VCaP (cell line): ENCODE results near the gene LPAR2.
A peak's percentile ranks its signal among the peaks of the same experiment; 100 is the strongest.
"Not testable (repeated sequence)": the region's sequence is repeated elsewhere in the genome, so short reads cannot be mapped to it uniquely, and the experiment has no call there.

Experiments
- H3K27ac ChIP-seq: fragments of 450-650 bp; 2 replicates; pipeline ENCODE4 v1.5.1; 2017
- CTCF ChIP-seq: fragments of 450-650 bp; conservative IDR thresholded peaks from 2 replicates; pipeline ENCODE4 v1.5.1; 2017; ENCODE audit warnings: mild to moderate bottlenecking, moderate library complexity

Gene LPAR2

GRCh38 chr19:19627621-19628500 is at the start of gene LPAR2:
Gene LPAR2 (minus strand): TSS chr19:19628220. CDS start chr19:19627275, 945 bp downstream.
- H3K27ac ChIP-seq: peak within 1 kb of the TSS; percentile 55; the same call in 1 of the 2 replicates

GRCh38 chr19:19677579-19677978 is 49.6 kb upstream of the LPAR2 start:
- no peak overlapping the region for H3K27ac ChIP-seq
- no peak for TF ChIP-seq CTCF

More at GRCh38 chr19:19627621-19628500, at the start of gene LPAR2:
- no peak for TF ChIP-seq CTCF

DNA sequence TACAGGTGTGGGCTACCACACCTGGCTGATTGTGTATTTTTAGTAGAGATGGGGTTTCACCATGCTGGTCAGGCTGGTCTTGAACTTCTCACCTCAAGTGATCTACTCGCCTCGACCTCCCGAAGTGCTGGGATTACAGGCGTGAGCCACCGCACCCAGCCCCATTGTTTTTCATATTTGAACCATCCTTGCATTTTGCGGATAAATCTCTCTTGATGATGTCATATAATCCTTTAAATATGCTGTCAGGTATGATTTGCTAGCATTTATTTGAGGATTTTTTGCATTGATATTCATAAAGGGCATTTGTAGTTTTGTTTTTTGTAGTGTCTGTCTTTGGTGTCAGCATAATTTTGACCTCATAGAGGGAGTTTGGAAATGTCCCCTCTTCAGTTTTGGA is 46.3 kb upstream of the LPAR2 start:
- no peak overlapping the region for H3K27ac ChIP-seq
- no peak for TF ChIP-seq CTCF

DNA sequence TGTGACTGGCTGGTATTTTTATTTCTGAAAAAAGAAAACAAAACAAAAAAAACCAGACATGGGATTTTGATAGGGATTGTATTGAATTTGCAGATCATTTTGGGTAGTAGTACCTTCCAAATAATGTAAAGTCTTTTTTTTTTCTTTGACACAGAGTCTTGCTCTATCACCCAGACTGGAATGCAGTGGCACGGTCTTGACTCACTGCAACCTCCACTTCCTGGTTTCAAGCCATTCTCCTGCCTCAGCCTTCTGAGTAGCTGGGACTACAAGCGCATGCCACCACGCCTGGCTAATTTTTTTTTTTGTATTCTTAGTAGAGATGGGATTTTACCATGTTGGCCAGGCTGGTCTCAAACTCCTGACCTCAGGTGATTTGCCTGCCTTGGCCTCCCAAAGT is 44.8 kb upstream of the LPAR2 start:
- TF ChIP-seq CTCF: no peak
- no peak overlapping the region for H3K27ac ChIP-seq

GRCh38 chr19:19670070-19670551 is 42.1 kb upstream of the LPAR2 start:
- no peak for TF ChIP-seq CTCF
- no peak overlapping the region for H3K27ac ChIP-seq

DNA sequence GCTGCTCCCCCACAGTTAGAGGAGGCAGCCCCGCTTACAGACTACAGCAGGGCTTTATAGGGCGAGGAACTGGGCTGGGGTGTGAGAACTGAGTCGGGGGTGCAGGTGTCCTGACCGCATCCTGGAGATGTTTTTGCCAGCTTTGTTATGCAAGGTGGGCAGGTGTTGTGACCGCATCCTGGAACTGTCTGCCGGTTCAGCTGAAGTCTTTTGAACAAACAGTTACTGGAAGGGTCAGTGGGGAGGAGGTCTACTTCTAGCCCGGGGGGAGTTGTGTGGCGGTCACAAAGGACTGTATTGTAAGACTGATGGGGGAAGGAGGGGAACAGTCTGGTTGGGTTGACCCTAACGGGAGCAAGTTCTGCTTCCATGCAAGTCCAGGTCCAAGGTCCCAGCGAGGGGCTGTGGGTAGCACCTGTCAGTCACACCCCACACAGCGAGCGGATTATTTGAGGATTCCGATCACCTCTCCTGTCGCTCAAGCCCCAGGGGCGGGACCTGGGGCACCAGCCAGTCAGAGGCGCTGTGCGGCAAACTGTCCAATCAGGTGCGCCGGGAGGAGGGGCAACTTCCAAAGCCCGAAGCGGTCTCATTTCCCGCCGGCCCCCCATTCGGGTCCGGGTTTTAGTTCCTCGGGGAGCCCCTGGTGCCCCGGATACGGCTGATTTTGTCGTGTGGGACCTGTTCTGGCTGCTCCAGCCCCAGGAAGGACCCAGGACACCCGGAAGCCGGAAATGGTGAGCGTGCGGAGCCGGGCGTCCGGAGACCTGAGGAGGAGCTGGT is 40.4 kb upstream of the LPAR2 start, which contains the start of gene ZNF101:
TSS of gene ZNF101 (plus strand) at position 610 of the 783 bp plus-strand sequence. CDS start at position 735, 125 bp downstream.
- peak within 1 kb of the TSS; percentile 68 for H3K27ac ChIP-seq
- TF ChIP-seq CTCF: no peak

GRCh38 chr19:19665420-19665948 is 37.5 kb upstream of the LPAR2 start:
- not testable (repeated sequence) for H3K27ac ChIP-seq
